HCT116 (cell line): Measurements from ENCODE around the gene ACSM6. TPM values are rescaled to one million over a fixed set of nuclear protein-coding genes. Genes with fewer than 3 reads are reported as not detected.

Experiments
- ATAC-seq: fragments of 200-7000 bp; cut with Tn5 transposase; 2 replicates; pipeline ENCODE4 v1.9.1; 2020; ENCODE audit warnings: mild to moderate bottlenecking, moderate library complexity
- BruUV-seq: library from RNA; stranded (reverse); fragments of 400-500 nt; replicated peaks from 2 replicates; lab custom pipeline; 2021; lab: Mats Ljungman, UMichigan
- CTCF ChIA-PET: fragments of 300-600 bp; sonication (Branson Sonifier 250); formaldehyde crosslinking; loops from one replicate; lab custom pipeline; 2021; ENCODE audit warnings: antibody characterized with exemption; lab: Charles Lee
- POLR2A ChIA-PET: fragments of 300-600, 350-600 bp; sonication (Branson Sonifier 250); formaldehyde crosslinking; loops from one replicate; lab custom pipeline; 2021; ENCODE audit warnings: antibody characterized with exemption; lab: Charles Lee
- RAD21 ChIA-PET, 2 experiments: fragments of 300-600 bp; sonication (Branson Sonifier 250); formaldehyde crosslinking; loops; one replicate each; lab custom pipeline; 2023; ENCODE audit warnings: low total read pairs in 2 of 2; ENCODE audit not compliant: uncharacterized antibody in 2 of 2, unreplicated experiment in 2 of 2, low non-redundant PET in 1 of 2; lab: Charles Lee
- DNase-seq: peaks from one replicate; pipeline ENCODE4 v3.0.0-alpha.2; 2010; ENCODE audit warnings: low read depth, low spot score
- H2AFZ ChIP-seq: fragments of 200-600 bp; shearing (Covaris generic), sonication (generic); 2 replicates; pipeline ENCODE4 v1.6.1; 2017; ENCODE audit warnings: low read depth, mixed run types, mixed read lengths, antibody characterized with exemption, low read length; ENCODE audit not compliant: poor library complexity, severe bottlenecking
- H3K27ac ChIP-seq: 2 replicates; pipeline ENCODE4 v1.5.1; 2012; ENCODE audit warnings: low read depth, low read length
- H3K27me3 ChIP-seq: fragments of 200-600 bp; sonication (generic); 2 replicates; pipeline ENCODE4 v1.6.1; 2016; ENCODE audit warnings: mixed run types, low read length, mixed read lengths; ENCODE audit not compliant: insufficient read depth
- H3K36me3 ChIP-seq, 2 experiments: fragments of 200-500 bp in 1 of 2; fragments of 200-600 bp in 1 of 2; sonication (Bioruptor generic) in 1 of 2; sonication (generic) in 1 of 2; 2 replicates each; pipeline versions ENCODE4 v1.5.1 to v1.6.1; 2014 to 2016; ENCODE audit warnings: low read length in 2 of 2, inconsistent platforms in 1 of 2, mixed read lengths in 1 of 2, mixed run types in 1 of 2; ENCODE audit not compliant: insufficient read depth in 2 of 2, control insufficient read depth in 1 of 2
- H3K4me1 ChIP-seq, 2 experiments: fragments of 200-600 bp in 1 of 2; sonication (generic) in 1 of 2; 2 replicates each; pipeline versions ENCODE4 v1.5.1 to v1.6.1; 2012 to 2017; ENCODE audit warnings: low read length in 2 of 2, inconsistent platforms in 1 of 2, mild to moderate bottlenecking in 1 of 2, mixed read lengths in 1 of 2, mixed run types in 1 of 2, moderate library complexity in 1 of 2; ENCODE audit not compliant: insufficient read depth in 2 of 2, control insufficient read depth in 1 of 2
- H3K4me2 ChIP-seq: fragments of 200-600 bp; sonication (generic); 2 replicates; pipeline ENCODE4 v1.6.1; 2017; ENCODE audit warnings: mixed run types, low read length, mixed read lengths
- H3K4me3 ChIP-seq, 2 experiments: fragments of 200-600 bp in 1 of 2; sonication (generic) in 1 of 2; replicated peaks in 1 of 2; 2 replicates each; pipeline ENCODE4 v1.5.1; 2011 to 2016; ENCODE audit warnings: low read length in 2 of 2, control low read depth in 1 of 2, low read depth in 1 of 2, mild to moderate bottlenecking in 1 of 2, mixed read lengths in 1 of 2, mixed run types in 1 of 2
- H3K79me2 ChIP-seq: fragments of 200-600 bp; sonication (generic); 2 replicates; pipeline ENCODE4 v1.6.1; 2017; ENCODE audit warnings: mild to moderate bottlenecking, mixed run types, low read length, moderate library complexity, mixed read lengths; ENCODE audit not compliant: insufficient read depth
- H3K9ac ChIP-seq: fragments of 200-600 bp; sonication (generic); 2 replicates; pipeline ENCODE4 v1.6.1; 2016; ENCODE audit warnings: low read length, mixed read lengths
- H3K9me2 ChIP-seq: fragments of 200-600 bp; sonication (generic), shearing (Covaris generic); 2 replicates; pipeline ENCODE4 v1.6.1; 2017; ENCODE audit warnings: mixed run types, mild to moderate bottlenecking, moderate library complexity; ENCODE audit not compliant: insufficient read depth
- H3K9me3 ChIP-seq, 2 experiments: fragments of 200-500 bp in 1 of 2; fragments of 200-600 bp in 1 of 2; sonication (Bioruptor generic) in 1 of 2; sonication (generic) in 1 of 2; 2 replicates each; pipeline ENCODE4 v1.6.1; 2014 to 2017; ENCODE audit warnings: low read length in 2 of 2, mixed read lengths in 2 of 2, inconsistent platforms in 1 of 2, low read depth in 1 of 2, mild to moderate bottlenecking in 1 of 2, mixed run types in 1 of 2, moderate library complexity in 1 of 2; ENCODE audit not compliant: control insufficient read depth in 1 of 2, insufficient read depth in 1 of 2
- H4K20me1 ChIP-seq: fragments of 200-600 bp; sonication (generic), shearing (Covaris generic); 2 replicates; pipeline ENCODE4 v1.6.1; 2017; ENCODE audit warnings: mixed run types, mild to moderate bottlenecking, moderate library complexity; ENCODE audit not compliant: insufficient read depth
- CBX3 ChIP-seq: IDR thresholded peaks from 2 replicates; pipeline ENCODE4 v1.6.1; 2012; ENCODE audit warnings: low read depth
- CEBPB ChIP-seq: IDR thresholded peaks from 2 replicates; pipeline ENCODE4 v1.6.1; 2012; ENCODE audit warnings: low read depth
- EGR1 ChIP-seq: IDR thresholded peaks from 2 replicates; pipeline ENCODE4 v1.6.1; 2012; ENCODE audit warnings: low read depth
- EZH2 ChIP-seq: fragments of 200-600 bp; sonication (generic); IDR thresholded peaks from 2 replicates; pipeline ENCODE4 v1.6.1; 2017; ENCODE audit warnings: antibody characterized with exemption, mixed run types
- EZH2phosphoT487 ChIP-seq: fragments of 200-600 bp; IDR thresholded peaks from 2 replicates; pipeline ENCODE4 v1.6.1; 2018; ENCODE audit warnings: antibody characterized with exemption, borderline replicate concordance
- FOSL1 ChIP-seq: IDR thresholded peaks from 2 replicates; pipeline ENCODE4 v1.6.1; 2012; ENCODE audit warnings: low read depth
- JUND ChIP-seq: IDR thresholded peaks from 2 replicates; pipeline ENCODE4 v1.6.1; 2012
- MAX ChIP-seq: IDR thresholded peaks from 2 replicates; pipeline ENCODE4 v1.6.1; 2012
- POLR2A ChIP-seq: IDR thresholded peaks from 2 replicates; pipeline ENCODE4 v1.7.0; 2011; ENCODE audit warnings: borderline replicate concordance; ENCODE audit not compliant: insufficient read depth, insufficient read length; ENCODE audit errors: extremely low read depth
- POLR2AphosphoS5 ChIP-seq: IDR thresholded peaks from 2 replicates; pipeline ENCODE4 v1.6.1; 2011; ENCODE audit warnings: mild to moderate bottlenecking, low read depth, low read length, moderate library complexity
- RAD21 ChIP-seq: IDR thresholded peaks from 2 replicates; pipeline ENCODE4 v1.6.1; 2012; ENCODE audit warnings: low read depth, mild to moderate bottlenecking
- REST ChIP-seq: IDR thresholded peaks from 2 replicates; pipeline ENCODE4 v1.6.1; 2012; ENCODE audit warnings: low read depth
- SIN3A ChIP-seq: IDR thresholded peaks from 2 replicates; pipeline ENCODE4 v1.6.1; 2012; ENCODE audit warnings: low read depth
- SP1 ChIP-seq: IDR thresholded peaks from 2 replicates; pipeline ENCODE4 v1.6.1; 2012; ENCODE audit warnings: low read depth
- SRF ChIP-seq: IDR thresholded peaks from 2 replicates; pipeline ENCODE4 v1.6.1; 2012; ENCODE audit warnings: low read depth
- TCF7L2 ChIP-seq: IDR thresholded peaks from 2 replicates; pipeline ENCODE4 v1.7.0; 2011; ENCODE audit warnings: borderline replicate concordance, inconsistent platforms; ENCODE audit not compliant: insufficient read depth, insufficient read length; ENCODE audit errors: extremely low read depth
- YY1 ChIP-seq: IDR thresholded peaks from 2 replicates; pipeline ENCODE4 v1.6.1; 2011; ENCODE audit warnings: low read length, low read depth, moderate library complexity, mild to moderate bottlenecking; ENCODE audit not compliant: insufficient replicate concordance; ENCODE audit errors: extremely low read depth
- ZBTB33 ChIP-seq: IDR thresholded peaks from 2 replicates; pipeline ENCODE4 v1.6.1; 2011; ENCODE audit warnings: mild to moderate bottlenecking, low read length, moderate library complexity; ENCODE audit not compliant: insufficient replicate concordance; ENCODE audit errors: extremely low read depth
- ZFX ChIP-seq: fragments of 450-650 bp; IDR thresholded peaks from 2 replicates; pipeline ENCODE4 v1.6.1; 2017
- ZNF274 ChIP-seq: fragments of 200-500 bp; sonication (Bioruptor generic); IDR thresholded peaks from 2 replicates; pipeline ENCODE4 v1.6.1; 2014; ENCODE audit warnings: mild to moderate bottlenecking, low read depth, low read length, inconsistent platforms
- intact Hi-C: fragments of 100-400 bp; cut with micrococcal nuclease; formaldehyde crosslinking; loops from 2 replicates; pipeline ENCODE4 v1.10.0; 2022
- total RNA-seq: library from RNA; stranded (reverse); gene quantifications from one replicate; pipeline ENCODE4 v1.2.1, GENCODE V29; 2021; ENCODE audit not compliant: unreplicated experiment

ACSM6 gene
- total RNA-seq, 1 experiment from 2014 or later = not detected

GRCh38 chr10:95187617-95188016 is 6.4 kb upstream of the ACSM6 start:
- ChIA-PET CTCF (no interaction called here), RAD21 (interaction anchor here in 1 of 2 experiments (0.7 kb wide), 1 partner anchor 559 kb away, joined by 3 read pairs; no protein-coding TSS in a partner anchor), POLR2A (no interaction called here)
- no peaks in the 10 kb centered on the region for H3K79me2 ChIP-seq
- no peak overlapping the region for H2AFZ ChIP-seq
- H4K20me1 ChIP-seq = no peaks in the 10 kb centered on the region; the same call in 1 of the 2 replicates
- intact Hi-C loops = no loop called here
- no peak overlapping the region for H3K9ac ChIP-seq
- peaks cover 0 to 9% of the 10 kb centered on the region in 2 experiments; a peak in 2 of 4 replicates for H3K4me1 ChIP-seq
- no TSS peak for BruUV-seq
- H3K36me3 ChIP-seq = no peaks in the 10 kb centered on the region
- no peaks in the 10 kb centered on the region for H3K9me3 ChIP-seq
- TF ChIP-seq POLR2A (no peak), YY1 (no peak), REST (no peak), SP1 (no peak), SIN3A (no peak), MAX (no peak), FOSL1 (no peak), RAD21 (no peak), ZFX (no peak), CBX3 (no peak), JUND (no peak), EZH2 (no peak), TCF7L2 (no peak), ZNF274 (no peak), CEBPB (no peak), EZH2phosphoT487 (no peak), POLR2AphosphoS5 (no peak), SRF (no peak), ZBTB33 (no peak), EGR1 (no peak)
- H3K4me2 ChIP-seq = no peak overlapping the region
- no peak overlapping the region for H3K4me3 ChIP-seq
- H3K9me2 ChIP-seq = no peaks in the 10 kb centered on the region
- no peak for DNase-seq
- H3K27me3 ChIP-seq = no peaks in the 10 kb centered on the region
- no peak for ATAC-seq
- H3K27ac ChIP-seq = no peak overlapping the region
